HG02588 (cell line): ENCODE results near the gene CBX5.
A peak's percentile ranks its signal among the peaks of the same experiment; 100 is the strongest.
"Not testable (repeated sequence)": the region's sequence is repeated elsewhere in the genome, so short reads cannot be mapped to it uniquely, and the experiment has no call there.

Experiments used
- ATAC-seq: cut with Tn5 transposase; IDR thresholded peaks from one replicate; pipeline ENCODE4 v1.9.1; 2021; ENCODE audit warnings: mild to moderate bottlenecking, moderate library complexity; ENCODE audit not compliant: unreplicated experiment

The CBX5 gene

DNA sequence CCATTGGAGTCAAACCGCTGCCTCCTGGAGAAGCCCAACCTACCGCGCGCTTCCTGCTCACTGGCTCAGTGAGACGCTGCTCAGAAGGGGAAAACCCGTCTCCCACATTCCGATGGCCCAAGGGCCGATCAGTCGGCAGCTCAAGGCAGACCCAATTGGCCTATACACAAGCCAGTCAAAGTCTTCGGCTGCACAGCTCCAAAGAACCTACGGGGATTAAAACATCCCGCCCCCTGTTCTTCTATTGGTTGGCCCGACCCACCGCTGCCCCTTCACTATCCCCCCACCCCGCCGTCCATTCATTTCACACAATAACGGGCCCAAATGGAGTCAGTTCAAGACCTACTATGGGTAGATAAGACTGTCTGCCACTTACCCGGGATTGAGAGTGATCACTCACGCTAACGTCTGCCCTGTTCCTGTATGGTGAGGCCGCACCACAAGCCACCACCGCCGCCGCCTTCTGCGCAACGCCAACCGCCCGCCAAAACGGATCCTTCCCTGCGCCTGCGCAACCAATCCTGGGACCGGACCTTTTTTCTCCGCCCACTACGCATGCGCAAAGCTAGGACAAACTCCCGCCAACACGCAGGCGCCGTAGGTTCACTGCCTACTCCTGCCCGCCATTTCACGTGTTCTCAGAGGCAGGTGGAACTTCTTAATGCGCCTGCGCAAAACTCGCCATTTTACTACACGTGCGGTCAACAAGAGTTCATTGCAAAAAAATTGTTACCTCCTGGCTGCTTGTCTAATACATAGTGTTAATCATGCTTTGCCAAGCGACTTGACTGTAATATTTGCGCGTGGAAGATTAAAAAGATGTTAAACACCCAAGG is at the start of gene CBX5:
Gene CBX5 (minus strand): TSS at position 491 of the 836 bp plus-strand sequence. CDS start 22,472 bp downstream, outside the sequence.
- peak; percentile 65 for ATAC-seq

DNA sequence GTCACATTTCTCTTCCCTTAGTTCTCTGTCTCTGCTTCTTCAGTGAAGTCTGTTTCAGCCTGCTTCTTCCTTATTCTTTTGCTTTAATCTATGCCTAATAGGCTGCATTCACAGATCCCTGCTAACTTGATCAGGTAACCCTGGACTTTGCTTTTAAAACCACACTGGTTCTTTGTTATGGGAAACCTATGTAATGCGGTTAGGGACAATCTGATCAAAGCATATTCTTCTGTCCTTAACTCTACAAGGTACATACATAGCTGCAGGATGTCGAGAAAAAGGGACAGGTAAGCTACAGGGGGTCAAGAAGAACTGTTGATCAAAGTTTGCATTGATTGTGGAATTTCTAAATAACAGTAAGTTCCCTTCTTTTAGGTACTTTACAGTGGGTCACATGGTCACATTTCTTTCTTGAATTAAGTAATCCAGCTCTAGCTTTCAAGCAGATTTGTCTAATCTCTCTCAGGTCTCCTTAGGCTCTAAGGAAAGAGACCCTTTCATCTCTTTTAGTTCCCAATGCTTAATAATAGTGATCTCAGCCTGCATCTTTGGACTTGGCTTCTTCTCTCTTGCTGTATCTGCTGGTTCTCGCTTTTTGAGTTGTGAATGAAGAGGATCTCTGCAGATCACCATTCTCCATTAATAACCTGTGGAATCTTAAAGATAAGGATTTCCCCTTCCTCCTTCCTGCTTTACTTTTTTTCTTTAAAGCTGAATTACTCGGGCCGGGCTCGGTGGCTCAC is 48.8 kb upstream of the CBX5 start:
- no peak for ATAC-seq

DNA sequence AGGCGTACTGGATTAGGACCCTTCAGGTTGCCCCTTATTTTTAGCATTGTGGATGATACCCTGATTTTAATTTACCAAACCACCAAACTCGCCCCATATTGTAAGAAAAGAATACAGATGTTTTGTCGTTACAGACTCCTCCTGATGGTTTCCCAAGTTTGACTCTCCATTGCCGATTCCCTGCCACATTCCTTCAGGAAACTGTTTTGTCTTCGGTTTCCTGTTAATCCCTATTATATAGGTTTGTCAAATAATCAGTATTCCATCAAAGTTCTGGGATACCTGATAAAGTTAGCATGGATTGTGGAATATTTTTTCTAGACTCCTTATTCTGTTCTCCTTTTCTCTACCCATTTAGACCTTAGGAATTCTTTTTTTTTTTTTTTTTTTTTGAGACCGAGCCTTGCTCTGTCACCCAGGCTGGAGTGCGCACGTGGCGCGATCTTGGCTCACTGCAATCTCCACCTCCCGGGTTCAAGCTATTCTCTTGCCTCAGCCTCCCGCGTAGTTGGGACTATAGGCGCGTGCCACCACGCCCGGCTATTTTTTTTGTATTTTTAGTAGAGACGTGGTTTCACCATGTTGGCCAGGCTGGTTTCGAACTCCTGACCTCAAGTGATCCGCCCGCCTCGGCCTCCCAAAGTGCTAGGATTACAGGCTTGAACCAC is 45.7 kb upstream of the CBX5 start:
- not testable (repeated sequence) for ATAC-seq

DNA sequence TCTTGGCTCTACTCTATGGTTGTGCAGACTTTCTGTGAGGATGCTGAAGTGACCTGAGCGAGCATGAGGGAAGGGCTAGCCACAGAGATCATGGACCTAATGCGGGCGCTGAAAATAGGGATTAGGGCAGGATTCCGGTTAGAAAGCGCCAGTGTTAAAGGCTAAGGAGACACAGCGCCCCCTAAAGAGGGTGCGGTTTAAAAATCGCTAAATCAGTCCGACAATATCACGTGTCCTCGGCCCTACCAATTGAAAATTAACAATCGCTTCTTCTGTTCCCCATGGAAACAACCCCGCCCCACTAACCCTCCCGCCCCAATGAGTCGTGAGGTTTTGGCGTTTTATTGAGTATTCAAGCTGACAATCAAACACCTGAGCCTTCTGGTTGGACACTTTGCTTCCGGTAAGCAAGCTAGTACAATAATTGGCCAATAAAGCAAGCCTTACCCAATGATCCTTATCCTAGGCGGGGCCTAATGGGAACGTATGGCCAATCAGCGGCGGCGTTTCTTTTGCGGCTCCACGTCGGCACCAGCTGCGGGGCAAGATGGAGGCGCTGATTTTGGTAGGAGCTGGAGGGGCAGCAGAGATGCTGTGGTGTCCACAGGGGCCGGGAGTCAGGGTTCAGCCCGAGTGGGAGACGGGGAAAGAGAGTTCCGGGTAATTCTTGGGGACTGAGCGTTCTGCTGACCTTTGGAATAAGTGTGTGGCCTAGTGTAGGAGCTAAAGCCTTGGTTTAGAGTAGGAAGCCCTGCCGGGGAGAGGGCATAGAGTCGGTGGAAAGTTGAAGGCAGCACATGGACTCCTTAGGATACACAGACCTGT is 44.9 kb upstream of the CBX5 start, which contains the start of gene COPZ1:
Gene COPZ1 (plus strand): TSS at position 515 of the 825 bp plus-strand sequence. CDS start 33 bp downstream, at position 548.
- ATAC-seq, result peak; percentile 98

DNA sequence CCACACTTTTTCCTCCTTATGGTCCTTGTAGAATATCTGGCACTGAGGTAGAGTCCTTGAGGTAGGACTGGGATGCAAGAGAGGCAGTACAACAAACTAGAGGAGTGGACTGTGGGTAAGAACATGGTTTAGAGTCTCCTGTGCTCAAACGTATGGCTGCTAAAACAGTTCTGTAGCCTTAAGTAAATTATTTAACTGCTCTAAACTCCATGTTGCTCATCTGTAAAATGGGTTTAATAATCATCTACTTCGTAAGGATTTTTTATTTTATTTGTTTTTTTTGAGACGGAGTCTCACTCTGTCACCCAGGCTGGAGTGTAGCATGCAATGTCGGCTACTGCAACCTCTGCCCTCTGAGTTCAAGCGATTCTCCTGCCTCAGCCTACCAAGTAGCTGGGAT is 41.4 kb upstream of the CBX5 start:
- ATAC-seq, result no peak

DNA sequence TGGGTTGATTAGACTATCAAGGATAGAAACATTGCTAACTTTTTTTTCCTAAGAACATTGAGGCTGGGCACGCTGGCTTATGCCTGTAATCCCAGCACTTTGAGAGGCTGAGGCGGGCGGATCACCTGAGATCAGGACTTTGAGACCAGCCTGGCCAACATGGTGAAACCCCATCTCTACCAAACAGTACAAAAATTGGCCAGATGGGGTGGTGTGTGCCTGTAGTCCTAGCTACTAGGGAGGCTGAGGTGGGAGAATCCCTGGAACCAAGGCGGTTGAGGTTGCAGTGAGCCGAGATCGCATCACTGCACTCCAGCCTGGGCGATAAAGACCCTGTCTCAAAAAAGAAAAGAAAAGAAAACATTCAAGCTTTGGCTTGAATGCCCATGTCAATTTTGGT is 32.4 kb upstream of the CBX5 start:
- not testable (repeated sequence) for ATAC-seq

DNA sequence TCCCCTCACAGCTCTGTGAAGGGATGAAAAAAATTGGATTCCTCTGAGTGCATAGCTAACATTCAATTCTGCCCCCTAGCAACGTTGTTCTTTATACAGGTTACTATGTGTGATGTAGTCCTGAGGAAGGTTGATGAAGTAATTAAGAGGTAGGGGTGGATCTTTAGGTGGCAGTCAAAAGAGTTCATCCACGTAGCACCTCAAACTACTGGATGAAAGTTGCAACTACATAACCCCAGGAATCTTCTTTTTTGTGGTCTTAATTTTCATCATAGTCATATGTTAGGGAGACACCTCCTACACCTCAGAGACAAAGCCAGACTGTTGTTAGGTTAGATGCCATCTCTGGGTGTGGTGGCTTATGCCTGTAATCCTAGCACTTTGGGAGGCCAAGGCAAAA is 31.1 kb upstream of the CBX5 start:
- no peak for ATAC-seq

DNA sequence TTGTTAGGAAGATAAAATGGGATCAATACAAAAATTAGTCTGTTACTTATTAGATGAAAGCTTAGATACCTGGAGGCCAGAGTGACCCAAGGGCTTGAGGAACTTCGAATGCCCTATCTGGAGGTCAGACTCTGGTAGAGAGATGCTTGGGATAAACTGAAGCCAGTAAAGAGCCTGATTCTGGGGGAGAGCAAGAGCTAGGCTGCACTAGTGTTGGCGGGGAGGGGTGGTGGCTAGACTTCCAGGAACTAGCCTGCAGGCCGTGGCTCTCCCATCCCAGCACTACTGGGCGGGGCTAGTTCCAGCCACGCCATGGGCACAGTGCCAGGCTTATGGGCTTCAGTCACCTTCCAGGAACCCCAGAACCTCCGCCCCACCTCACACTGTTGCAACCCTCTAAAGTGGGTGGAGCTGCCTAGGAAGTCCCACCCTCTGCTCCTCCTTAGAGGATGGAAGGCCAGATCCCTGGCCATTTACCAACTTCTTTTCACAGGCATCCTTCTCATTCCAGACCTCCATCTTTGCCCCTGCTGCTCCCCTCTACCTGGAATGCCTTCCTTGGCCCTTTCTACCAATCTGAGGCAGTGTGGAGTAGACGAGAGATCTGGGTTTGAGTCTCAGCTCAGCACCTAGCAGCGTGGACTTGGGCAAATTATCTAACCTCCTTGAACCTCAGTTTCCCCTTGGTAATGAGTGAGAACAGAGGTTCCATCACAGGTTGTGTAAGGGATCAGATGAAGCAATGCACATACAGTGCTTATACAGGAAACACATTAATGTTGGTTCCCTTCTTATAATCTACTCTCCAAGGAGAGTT is 27.2 kb upstream of the CBX5 start:
- no peak for ATAC-seq

DNA sequence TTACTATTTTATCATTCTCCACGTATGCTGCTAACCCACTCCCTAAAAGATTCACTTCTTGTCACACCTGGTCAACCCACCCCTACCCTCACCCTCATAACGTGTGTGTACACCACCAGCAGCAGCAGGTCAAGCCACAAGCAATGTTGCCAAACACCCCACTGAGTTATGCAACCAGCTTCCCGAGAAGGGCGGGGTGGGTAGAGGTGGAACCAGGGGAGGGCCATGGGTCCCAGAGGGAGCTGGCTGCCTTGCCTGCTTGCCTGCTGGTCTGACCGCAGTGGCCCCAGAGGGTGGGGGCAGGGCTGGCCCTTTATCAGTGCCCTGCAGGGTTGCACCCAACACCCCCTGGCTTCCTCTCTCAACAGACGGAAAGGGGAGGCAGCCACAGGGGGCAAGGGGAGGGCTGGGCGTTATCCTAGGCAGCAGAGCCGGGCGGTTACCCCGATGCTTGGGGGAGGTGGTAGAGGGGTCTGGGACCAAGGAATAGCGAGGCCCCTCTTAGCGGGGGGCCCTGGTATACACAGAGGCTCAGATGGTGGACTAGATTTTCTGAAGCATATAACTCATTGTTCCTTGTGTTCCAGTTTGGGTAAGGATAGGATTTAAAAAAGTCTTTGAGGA is 24.4 kb upstream of the CBX5 start:
- no peak for ATAC-seq

DNA sequence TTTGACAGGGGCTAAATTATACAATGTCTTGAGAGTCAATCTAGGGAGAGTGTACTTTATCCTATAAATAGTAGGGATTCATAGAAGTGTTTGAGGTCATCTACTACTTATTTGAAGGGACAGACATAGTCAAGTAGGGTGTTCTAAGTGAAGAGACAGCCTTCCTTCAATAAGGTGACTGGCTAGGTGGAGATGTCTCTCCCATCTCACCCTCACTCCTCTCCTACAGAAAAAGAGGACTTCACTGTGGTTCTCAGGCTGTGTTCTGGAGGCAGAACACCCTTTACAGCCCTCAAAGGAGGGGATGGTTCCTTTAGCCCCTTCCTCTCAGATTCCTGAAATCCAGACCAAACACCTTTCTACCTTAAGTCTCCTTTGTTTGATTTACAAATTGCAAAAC is 23.7 kb upstream of the CBX5 start:
- no peak for ATAC-seq

DNA sequence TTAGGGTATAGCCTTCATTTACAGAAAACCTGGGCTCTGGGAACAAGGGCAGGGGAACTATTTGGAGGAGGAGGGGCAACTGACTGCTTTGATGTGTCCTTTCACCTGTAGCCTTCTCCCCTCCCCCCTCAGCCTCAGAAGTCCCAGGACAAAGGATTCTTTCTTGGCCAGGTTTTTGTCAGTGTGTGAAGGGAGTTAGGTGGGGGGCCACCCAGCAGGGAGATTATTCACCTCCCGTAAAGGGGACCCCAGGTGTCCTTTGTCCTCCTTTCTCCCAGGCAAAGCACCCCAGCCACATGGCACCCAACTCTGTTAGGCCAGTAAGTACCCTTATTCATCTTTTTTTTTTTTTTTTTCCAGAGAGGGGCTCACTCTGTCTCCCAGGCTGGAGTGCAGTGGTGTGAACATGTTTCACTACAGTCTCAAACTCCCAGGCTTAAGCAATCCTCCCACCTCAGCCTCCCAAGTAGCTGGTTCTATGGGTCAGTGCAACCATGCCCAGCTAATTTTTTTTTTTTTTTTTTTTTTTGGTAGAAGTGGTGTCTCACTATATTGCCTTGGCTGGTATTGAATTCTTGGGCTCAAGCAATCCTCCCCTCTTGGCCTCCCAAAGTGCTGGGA is 21.6 kb upstream of the CBX5 start:
- no peak for ATAC-seq

DNA sequence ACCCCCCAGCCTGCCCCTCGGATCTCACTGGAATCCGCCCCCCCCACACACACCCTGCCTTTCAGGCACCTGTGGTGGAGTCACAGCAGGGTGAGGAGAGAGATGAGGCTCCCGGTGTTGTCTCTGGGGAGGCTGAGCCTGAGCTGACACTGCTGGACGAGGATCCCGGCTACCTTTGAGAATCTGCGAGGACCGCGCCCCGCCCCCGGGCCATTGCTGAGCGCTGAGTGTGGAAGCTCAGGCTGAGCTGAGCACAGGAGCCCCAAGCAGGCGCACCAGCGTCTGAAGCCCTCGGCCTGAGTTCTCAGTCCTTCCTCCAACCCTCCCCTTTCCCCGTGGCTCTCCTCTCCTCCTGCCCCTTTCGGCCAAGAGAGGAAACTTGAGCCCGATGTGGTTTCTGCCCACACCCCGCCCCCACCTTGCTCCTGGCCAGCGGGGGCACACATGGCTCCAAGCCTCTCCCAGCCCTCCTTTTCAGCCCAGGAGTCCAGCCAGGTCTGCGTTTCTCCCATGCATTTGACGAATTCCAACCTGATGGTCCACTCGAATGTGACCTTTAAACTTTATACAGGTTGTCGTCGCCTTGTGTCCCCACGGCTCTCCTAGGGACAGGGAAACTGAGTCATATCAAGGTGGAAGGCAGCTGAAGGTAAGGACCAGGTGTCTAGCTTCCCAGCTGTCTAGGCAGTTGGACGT is 21.0 kb upstream of the CBX5 start, which contains the start of gene NFE2:
Gene NFE2 (minus strand): TSS at position 284 of the 696 bp plus-strand sequence. CDS start 5,767 bp downstream, outside the sequence.
- ATAC-seq, result no peak

DNA sequence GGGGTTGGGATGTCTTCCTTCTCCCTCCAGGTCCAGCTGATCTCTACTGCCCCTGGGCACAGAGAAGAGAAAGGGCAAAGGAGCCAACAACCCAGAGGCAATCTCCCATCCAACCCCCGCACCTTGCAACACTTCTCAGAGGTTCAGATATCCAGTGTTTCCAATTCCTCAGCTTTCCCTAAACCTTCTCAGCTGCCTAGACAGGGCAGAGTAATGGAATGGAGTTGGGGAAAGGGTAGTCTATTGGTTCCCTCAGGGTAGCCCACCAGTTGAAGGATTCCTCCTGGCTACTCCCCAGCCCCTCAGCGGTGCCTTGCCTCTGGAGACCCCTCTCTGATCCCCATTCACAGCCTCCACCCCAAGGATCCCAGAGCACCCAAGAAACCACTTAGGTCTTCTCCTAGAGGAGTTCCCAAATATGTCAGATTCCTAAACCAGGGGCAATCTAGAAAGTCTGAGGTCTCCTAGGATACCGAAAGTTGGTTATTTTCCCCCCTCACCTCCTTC is 20.4 kb upstream of the CBX5 start:
- no peak for ATAC-seq

DNA sequence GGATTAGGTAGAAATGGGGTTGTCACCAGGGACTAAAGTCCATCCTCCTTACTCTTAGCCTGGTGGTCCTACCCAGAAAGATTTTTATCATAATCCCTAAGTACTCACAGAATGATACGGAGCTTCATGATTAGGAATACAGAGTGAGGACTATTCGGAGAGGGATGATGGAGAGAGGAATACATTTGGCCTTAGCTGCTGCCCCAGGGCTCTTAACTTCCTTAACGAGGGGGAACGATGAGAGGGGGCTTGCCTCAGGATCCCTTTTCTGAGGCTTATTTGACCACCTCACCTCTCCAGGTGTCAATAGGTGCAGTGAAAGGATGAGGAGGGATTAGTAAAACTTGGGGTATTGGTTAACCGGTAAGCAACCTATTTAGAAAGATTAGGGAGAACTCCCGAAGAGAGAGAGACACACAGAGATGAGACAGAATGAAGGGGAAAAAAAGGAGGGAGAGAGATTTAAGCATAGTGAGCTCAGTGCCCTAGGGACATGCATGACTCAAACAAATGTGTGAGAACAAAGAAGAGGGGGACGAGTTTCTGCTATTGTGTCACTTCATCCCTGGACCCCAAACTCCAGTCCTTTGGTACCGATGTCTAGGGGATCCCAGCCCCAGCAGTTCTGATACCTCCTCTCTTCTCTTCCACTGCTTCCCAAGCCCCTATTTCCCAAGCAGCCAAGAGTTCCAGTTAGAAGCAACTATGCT is 19.7 kb upstream of the CBX5 start:
- ATAC-seq, result no peak

DNA sequence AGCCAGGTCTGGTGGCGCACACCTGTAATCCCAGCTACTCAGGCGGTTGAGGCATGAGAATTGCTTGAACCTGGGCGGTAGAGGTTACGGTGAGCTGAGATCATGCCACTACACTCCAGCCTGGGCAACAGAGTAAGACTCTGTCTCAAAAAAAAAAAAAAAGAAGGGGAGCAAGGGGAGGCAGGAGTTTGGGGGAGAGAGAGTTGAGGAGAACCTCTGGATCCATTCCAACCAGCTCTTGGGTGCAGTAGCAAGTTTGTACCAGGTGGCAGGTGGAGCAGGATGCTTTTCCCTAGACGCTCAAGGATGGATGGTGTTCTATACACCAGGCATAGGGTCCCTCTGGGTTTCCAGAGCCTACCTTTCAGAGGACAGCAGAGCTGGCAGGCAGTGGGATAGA is 19.0 kb upstream of the CBX5 start:
- no peak for ATAC-seq

DNA sequence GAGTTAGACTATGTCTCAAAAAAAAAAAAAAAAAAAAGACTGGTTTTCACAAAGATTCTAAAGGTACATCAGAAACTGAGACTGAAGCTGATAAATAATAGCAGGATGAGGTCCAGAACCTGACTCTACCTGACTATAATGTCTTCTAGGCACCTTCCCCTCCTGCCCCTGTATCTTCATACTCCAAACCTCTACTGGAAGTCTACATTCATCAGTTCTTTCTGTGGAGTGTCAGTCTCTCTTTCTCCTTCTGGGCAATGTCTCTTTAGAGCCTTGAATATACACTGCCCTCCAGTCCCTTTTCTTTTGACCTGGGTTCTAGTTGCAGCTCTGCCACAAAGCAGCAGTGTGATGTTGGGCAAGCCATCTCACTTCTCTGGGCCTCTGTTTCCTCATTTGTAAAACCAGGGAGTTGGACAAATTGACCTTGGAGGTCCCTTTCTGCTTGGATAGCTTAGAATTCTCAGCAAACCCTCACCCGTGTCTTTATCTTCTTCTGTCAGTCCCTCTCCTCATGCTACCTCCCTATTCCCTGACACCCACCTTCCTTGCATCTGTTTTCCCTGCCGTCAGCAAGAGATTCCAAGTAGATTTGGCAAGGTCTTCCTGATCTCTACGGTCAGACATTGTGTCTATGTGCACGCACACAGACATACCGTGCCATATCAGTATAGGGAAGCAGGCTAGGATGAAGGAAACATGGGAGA is 16.6 kb upstream of the CBX5 start:
- ATAC-seq, result no peak
